ENCODE data around the gene TXNRD2. TPM values are rescaled to one million over a fixed set of nuclear protein-coding genes. Genes with fewer than 3 reads are reported as not detected.
A peak's percentile ranks its signal among the peaks of the same experiment; 100 is the strongest.

Gene TXNRD2
- total RNA-seq, 1 donor from 2014 or later = 0.19 TPM

DNA sequence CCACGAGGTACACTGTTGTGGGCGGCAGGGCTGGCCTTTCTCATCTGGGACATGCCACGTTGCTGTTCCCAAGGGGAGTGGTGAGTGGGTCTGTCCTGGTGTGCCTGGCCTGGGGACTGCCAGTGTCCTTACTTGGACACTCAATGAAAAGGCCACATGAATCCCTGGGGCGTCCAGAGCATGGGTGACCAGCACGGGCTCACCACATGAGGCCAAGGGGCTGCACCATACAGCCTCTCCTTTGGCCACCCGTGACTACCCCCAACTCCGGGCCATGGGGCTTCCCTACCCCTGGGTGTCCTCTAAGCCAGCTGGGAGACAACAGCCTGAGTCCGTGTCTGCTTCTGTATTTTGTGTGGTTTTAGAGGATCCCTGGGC, 20.2 kb upstream of the TXNRD2 start:
- TF ChIP-seq, protein P1, sequence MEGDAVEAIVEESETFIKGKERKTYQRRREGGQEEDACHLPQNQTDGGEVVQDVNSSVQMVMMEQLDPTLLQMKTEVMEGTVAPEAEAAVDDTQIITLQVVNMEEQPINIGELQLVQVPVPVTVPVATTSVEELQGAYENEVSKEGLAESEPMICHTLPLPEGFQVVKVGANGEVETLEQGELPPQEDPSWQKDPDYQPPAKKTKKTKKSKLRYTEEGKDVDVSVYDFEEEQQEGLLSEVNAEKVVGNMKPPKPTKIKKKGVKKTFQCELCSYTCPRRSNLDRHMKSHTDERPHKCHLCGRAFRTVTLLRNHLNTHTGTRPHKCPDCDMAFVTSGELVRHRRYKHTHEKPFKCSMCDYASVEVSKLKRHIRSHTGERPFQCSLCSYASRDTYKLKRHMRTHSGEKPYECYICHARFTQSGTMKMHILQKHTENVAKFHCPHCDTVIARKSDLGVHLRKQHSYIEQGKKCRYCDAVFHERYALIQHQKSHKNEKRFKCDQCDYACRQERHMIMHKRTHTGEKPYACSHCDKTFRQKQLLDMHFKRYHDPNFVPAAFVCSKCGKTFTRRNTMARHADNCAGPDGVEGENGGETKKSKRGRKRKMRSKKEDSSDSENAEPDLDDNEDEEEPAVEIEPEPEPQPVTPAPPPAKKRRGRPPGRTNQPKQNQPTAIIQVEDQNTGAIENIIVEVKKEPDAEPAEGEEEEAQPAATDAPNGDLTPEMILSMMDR (IDR thresholded peaks at IDR 0.05) = no peak
- TF ChIP-seq EZH2 (IDR thresholded peaks at IDR 0.05) (no peak), EZH2phosphoT487 (IDR thresholded peaks at IDR 0.05) (no peak)
- H3K36me3 Mint-ChIP-seq = no peaks in the 10 kb centered on the region
- no peaks in the 10 kb centered on the region for H3K9me3 ChIP-seq (ENCODE audit: low read depth)
- H3K9me3 Mint-ChIP-seq = no peaks in the 10 kb centered on the region
- no peak overlapping the region for H3K9ac ChIP-seq
- DNase-seq (ENCODE audit: low spot score) = no peak
- peaks cover 5% of the 10 kb centered on the region for H3F3A ChIP-seq (ENCODE audit: low read depth)
- no peak overlapping the region for H2AFZ ChIP-seq (replicated peaks)
- H3K79me2 ChIP-seq (ENCODE audit: low read depth) = no peaks in the 10 kb centered on the region
- peaks cover 8% of the 10 kb centered on the region for H3K4me1 ChIP-seq
- no peak overlapping the region for H3K4me3 ChIP-seq
- H3K36me3 ChIP-seq = no peaks in the 10 kb centered on the region
- peaks cover 32% of the 10 kb centered on the region for H3K4me1 Mint-ChIP-seq
- no peak overlapping the region for H3K27ac ChIP-seq
- H3K27me3 Mint-ChIP-seq (ENCODE audit: insufficient read depth, low read depth) = peaks cover 8% of the 10 kb centered on the region
- H3K27ac Mint-ChIP-seq = no peak overlapping the region
- H3K4me2 ChIP-seq = no peak overlapping the region
- no peaks in the 10 kb centered on the region for H4K20me1 ChIP-seq (ENCODE audit: low read depth)
- no peak overlapping the region for H3K4me3 Mint-ChIP-seq
- no peaks in the 10 kb centered on the region for H3K27me3 ChIP-seq

DNA sequence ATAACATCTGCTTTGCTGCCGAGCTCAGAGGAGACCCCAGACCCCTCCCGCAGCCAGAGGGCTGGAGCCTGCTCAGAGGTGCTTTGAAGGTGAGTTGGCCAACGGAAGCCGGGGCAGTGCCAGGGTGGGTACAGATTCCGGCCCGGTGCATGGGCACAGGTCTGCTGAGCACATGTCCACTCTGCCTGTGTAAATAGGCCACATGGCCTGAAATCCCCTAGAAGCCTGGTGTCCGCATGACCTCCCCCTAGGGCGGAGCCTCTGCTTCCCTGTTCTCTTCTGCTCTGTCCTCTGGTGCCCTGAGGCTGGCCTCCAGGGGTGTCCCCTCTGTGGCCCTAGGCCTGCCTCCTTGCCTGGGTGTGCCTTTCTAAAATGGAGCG, 19.6 kb upstream of the TXNRD2 start:
- Histone ChIP-seq H4K20me1 (ENCODE audit: low read depth) (no peaks in the 10 kb centered on the region), H3K27ac (no peak overlapping the region), H3K9me3 (ENCODE audit: low read depth) (no peaks in the 10 kb centered on the region), H3K79me2 (ENCODE audit: low read depth) (no peaks in the 10 kb centered on the region), H3F3A (ENCODE audit: low read depth) (no peaks in the 10 kb centered on the region), H3K9ac (no peak overlapping the region), H3K27me3 (no peaks in the 10 kb centered on the region), H2AFZ (replicated peaks) (no peak overlapping the region), H3K4me2 (no peak overlapping the region), H3K36me3 (no peaks in the 10 kb centered on the region), H3K4me3 (no peak overlapping the region), H3K4me1 (peaks cover 8% of the 10 kb centered on the region)
- peaks cover 9% of the 10 kb centered on the region for H3K27me3 Mint-ChIP-seq (ENCODE audit: insufficient read depth, low read depth)
- TF ChIP-seq EZH2 (IDR thresholded peaks at IDR 0.05) = no peak
- TF ChIP-seq EZH2phosphoT487 (IDR thresholded peaks at IDR 0.05) = no peak
- TF ChIP-seq, protein P1 (IDR thresholded peaks at IDR 0.05) = no peak
- H3K9me3 Mint-ChIP-seq = no peaks in the 10 kb centered on the region
- no peak overlapping the region for H3K4me3 Mint-ChIP-seq
- H3K4me1 Mint-ChIP-seq = peaks cover 28% of the 10 kb centered on the region
- no peaks in the 10 kb centered on the region for H3K36me3 Mint-ChIP-seq
- H3K27ac Mint-ChIP-seq = no peak overlapping the region
- no peak for DNase-seq (ENCODE audit: low spot score)

DNA sequence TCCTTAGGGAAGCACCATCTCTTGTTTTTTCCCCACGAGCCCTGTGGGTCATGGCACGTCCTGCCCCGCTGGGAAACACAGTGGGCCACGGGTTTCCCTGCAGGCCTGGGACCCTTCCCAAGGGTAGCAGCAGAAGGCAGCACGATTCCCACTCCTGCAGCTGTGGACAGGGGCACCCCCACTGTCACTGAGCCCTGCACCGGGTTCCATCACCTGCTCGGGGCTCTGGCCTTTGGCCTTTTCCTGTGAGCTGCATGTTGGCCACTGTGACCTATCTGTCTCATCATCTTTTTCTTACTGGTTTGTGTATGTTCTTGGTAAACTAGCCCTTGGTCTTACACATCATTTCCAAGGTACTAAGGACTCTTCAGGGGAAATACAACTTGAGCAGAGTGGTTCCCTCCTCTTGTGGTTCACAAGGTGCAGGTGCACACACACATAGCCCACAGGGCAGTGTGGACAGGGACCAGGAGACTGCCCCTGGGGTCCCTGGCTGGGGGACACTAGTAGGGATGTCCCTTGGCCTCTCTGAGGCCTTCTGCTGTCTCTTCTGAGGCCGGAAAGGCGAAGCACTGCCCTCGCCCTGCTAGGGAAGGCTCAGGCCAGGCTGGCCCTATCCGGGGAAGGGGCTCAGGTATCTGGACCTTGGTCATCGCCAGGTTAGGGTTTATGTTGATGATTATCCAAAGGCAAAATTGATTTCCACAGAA, 19.0 kb upstream of the TXNRD2 start:
- no peak for DNase-seq (ENCODE audit: low spot score)
- Mint-ChIP-seq H3K27me3 (ENCODE audit: insufficient read depth, low read depth) (peaks cover 9% of the 10 kb centered on the region), H3K4me1 (peaks cover 24% of the 10 kb centered on the region), H3K4me3 (peak overlapping the region; percentile 74), H3K36me3 (no peaks in the 10 kb centered on the region), H3K9me3 (no peaks in the 10 kb centered on the region), H3K27ac (peak overlapping the region; percentile 92)
- H2AFZ ChIP-seq (replicated peaks) = no peak overlapping the region
- no peak overlapping the region for H3K4me2 ChIP-seq
- H4K20me1 ChIP-seq (ENCODE audit: low read depth) = no peaks in the 10 kb centered on the region
- no peak overlapping the region for H3K27ac ChIP-seq
- no peaks in the 10 kb centered on the region for H3K79me2 ChIP-seq (ENCODE audit: low read depth)
- TF ChIP-seq, protein P1 (IDR thresholded peaks at IDR 0.05) = no peak
- TF ChIP-seq EZH2 (IDR thresholded peaks at IDR 0.05) = no peak
- TF ChIP-seq EZH2phosphoT487 (IDR thresholded peaks at IDR 0.05) = no peak
- H3K36me3 ChIP-seq = no peaks in the 10 kb centered on the region
- no peaks in the 10 kb centered on the region for H3K27me3 ChIP-seq
- H3K9ac ChIP-seq = no peak overlapping the region
- H3K4me1 ChIP-seq = peaks cover 8% of the 10 kb centered on the region
- H3F3A ChIP-seq (ENCODE audit: low read depth) = no peaks in the 10 kb centered on the region
- H3K4me3 ChIP-seq = no peak overlapping the region
- no peaks in the 10 kb centered on the region for H3K9me3 ChIP-seq (ENCODE audit: low read depth)
